B cell (primary cell): ENCODE measurements around the gene ADGRB2. TPM values are rescaled to one million over a fixed set of nuclear protein-coding genes. Genes with fewer than 3 reads are reported as not detected.

Source experiments
- ATAC-seq: fragments of 200-7000 bp; cut with Tn5 transposase; one replicate; pipeline ENCODE4 v1.10.0; 2021; ENCODE audit warnings: low read depth, mild to moderate bottlenecking, moderate number of reproducible peaks, moderate library complexity
- CTCF ChIA-PET: fragments of 350-600 bp; sonication (Branson Sonifier 250); formaldehyde crosslinking; loops from one replicate; lab custom pipeline; 2021; ENCODE audit warnings: antibody characterized with exemption, inconsistent platforms; lab: Charles Lee
- POLR2A ChIA-PET: fragments of 350-600 bp; sonication (Branson Sonifier 250); formaldehyde crosslinking; loops from one replicate; lab custom pipeline; 2021; ENCODE audit warnings: antibody characterized with exemption; lab: Charles Lee
- DNase-seq: peaks from one replicate; pipeline ENCODE4 v3.0.0; 2013
- H2AFZ ChIP-seq: 2 replicates; pipeline ENCODE4 v1.6.1; 2012; ENCODE audit warnings: mild to moderate bottlenecking, low read depth, low read length; ENCODE audit not compliant: insufficient read depth, poor library complexity, severe bottlenecking
- H3K27ac ChIP-seq, 2 donors: 1 replicate in 1 of 2; 2 replicates in 1 of 2; pipeline ENCODE4 v1.5.1; 2012 to 2013; ENCODE audit warnings: low read length in 2 of 2, mild to moderate bottlenecking in 2 of 2, moderate library complexity in 1 of 2
- H3K27me3 ChIP-seq, 4 experiments: fragments of 200-600 bp in 1 of 4; sonication (generic) in 1 of 4; replicated peaks in 1 of 4; 1 replicate in 2 of 4; 2 replicates in 2 of 4; pipeline versions ENCODE4 v1.6.1 to v1.7.0; 2013 to 2016; ENCODE audit warnings: low read length in 3 of 4, mild to moderate bottlenecking in 2 of 4, mixed read lengths in 1 of 4, moderate library complexity in 1 of 4; ENCODE audit not compliant: insufficient read depth in 4 of 4, control insufficient read depth in 3 of 4; ENCODE audit errors: control extremely low read depth in 1 of 4
- H3K36me3 ChIP-seq, 2 experiments: replicated peaks in 1 of 2; 1 replicate in 1 of 2; 2 replicates in 1 of 2; pipeline versions ENCODE4 v1.6.1 to v1.7.1; 2013; ENCODE audit warnings: low read length in 1 of 2; ENCODE audit not compliant: insufficient read depth in 2 of 2, control insufficient read depth in 1 of 2; ENCODE audit errors: control extremely low read depth in 1 of 2, extremely low read depth in 1 of 2
- H3K4me1 ChIP-seq, 2 donors: fragments of 200-600 bp in 1 of 2; sonication (generic) in 1 of 2; 1 replicate in 1 of 2; 2 replicates in 1 of 2; pipeline versions ENCODE4 v1.5.1 to v1.6.1; 2013 to 2017; ENCODE audit warnings: low read length in 2 of 2; ENCODE audit not compliant: control insufficient read depth in 2 of 2, insufficient read depth in 2 of 2
- H3K4me2 ChIP-seq: replicated peaks from 2 replicates; pipeline ENCODE3; 2012; ENCODE audit warnings: mild to moderate bottlenecking, low read depth, low read length; ENCODE audit not compliant: poor library complexity, severe bottlenecking
- H3K4me3 ChIP-seq, 5 experiments: fragments of 200-600 bp in 1 of 5; sonication (generic) in 1 of 5; 1 replicate in 3 of 5; 2 replicates in 2 of 5; pipeline versions ENCODE4 v1.5.1 to v1.7.0; 2011 to 2016; ENCODE audit warnings: low read length in 4 of 5, mild to moderate bottlenecking in 4 of 5, low read depth in 2 of 5, control low read depth in 1 of 5, moderate library complexity in 1 of 5; ENCODE audit not compliant: insufficient read depth in 1 of 5; ENCODE audit errors: control extremely low read depth in 1 of 5, extremely low read depth in 1 of 5
- H3K79me2 ChIP-seq: fragments of 200-600 bp; sonication (generic); one replicate; pipeline ENCODE4 v1.6.0; 2016; ENCODE audit warnings: low read length; ENCODE audit not compliant: control insufficient read depth, insufficient read depth
- H3K9ac ChIP-seq: fragments of 200-600 bp; sonication (generic); 2 replicates; pipeline ENCODE4 v1.6.1; 2017; ENCODE audit warnings: mild to moderate bottlenecking, low read length, moderate library complexity
- H3K9me3 ChIP-seq, 3 donors: one replicate each; pipeline versions ENCODE4 v1.6.1 to v1.7.1; 2013; ENCODE audit warnings: low read length in 2 of 3; ENCODE audit not compliant: control insufficient read depth in 2 of 3, insufficient read depth in 1 of 3; ENCODE audit errors: control extremely low read depth in 1 of 3
- H4K20me1 ChIP-seq: 2 replicates; pipeline ENCODE4 v1.6.0; 2012; ENCODE audit warnings: mild to moderate bottlenecking, low read length; ENCODE audit not compliant: insufficient read depth, control insufficient read depth, poor library complexity, severe bottlenecking
- H3K27ac Mint-ChIP-seq: one replicate; pipeline ENCODE4 v1.8.0; 2021; ENCODE audit warnings: mixed read lengths
- H3K27me3 Mint-ChIP-seq: one replicate; pipeline ENCODE4 v1.8.0; 2021; ENCODE audit warnings: mixed read lengths
- H3K4me1 Mint-ChIP-seq: one replicate; pipeline ENCODE4 v1.8.0; 2021; ENCODE audit warnings: mixed read lengths
- H3K4me3 Mint-ChIP-seq: one replicate; pipeline ENCODE4 v1.8.0; 2021; ENCODE audit warnings: mixed read lengths
- H3K9me3 Mint-ChIP-seq: one replicate; pipeline ENCODE4 v1.8.0; 2022; ENCODE audit warnings: mixed read lengths; ENCODE audit not compliant: insufficient read depth
- EZH2 ChIP-seq: IDR thresholded peaks from 2 replicates; pipeline ENCODE4 v1.6.1; 2012; ENCODE audit warnings: borderline replicate concordance, low read depth, mild to moderate bottlenecking, moderate library complexity, low read length; ENCODE audit not compliant: insufficient read depth, poor library complexity, severe bottlenecking
- WGBS: methylation state at CpG from one replicate; pipeline ENCODE4 v1.1.5; 2013; ENCODE audit warnings: missing lambda C conversion rate; ENCODE audit not compliant: insufficient coverage; 5-methylcytosine and 5-hydroxymethylcytosine counted together
- intact Hi-C: fragments of 100-400 bp; cut with micrococcal nuclease; formaldehyde crosslinking; loops from one replicate; pipeline ENCODE4 v1.10.0; 2022
- polyA plus RNA-seq: library from polyadenylated mRNA; depleted of rRNA; stranded (reverse); fragments of >200 nt; gene quantifications from 2 replicates; pipeline ENCODE4 v1.2.3, GENCODE V29; 2012
- total RNA-seq, 2 donors: library from RNA; stranded (reverse); fragments of 120-200 nt in 1 of 2; gene quantifications; 1 replicate in 1 of 2; 2 replicates in 1 of 2; pipeline versions ENCODE4 v1.2.3 to v1.2.4, GENCODE V29; 2013 to 2022
- TF ChIP-seq, protein P1 (sequence below): fragments of 200-600 bp; IDR thresholded peaks from one replicate; pipeline ENCODE4 v1.8.0; 2022; ENCODE audit warnings: antibody characterized with exemption, mild to moderate bottlenecking

Gene ADGRB2
- total and polyA plus RNA-seq, 2 donors (not counting 1 experiment from before 2014, with no cell fraction given) = 1.9 to 2.7 TPM

DNA sequence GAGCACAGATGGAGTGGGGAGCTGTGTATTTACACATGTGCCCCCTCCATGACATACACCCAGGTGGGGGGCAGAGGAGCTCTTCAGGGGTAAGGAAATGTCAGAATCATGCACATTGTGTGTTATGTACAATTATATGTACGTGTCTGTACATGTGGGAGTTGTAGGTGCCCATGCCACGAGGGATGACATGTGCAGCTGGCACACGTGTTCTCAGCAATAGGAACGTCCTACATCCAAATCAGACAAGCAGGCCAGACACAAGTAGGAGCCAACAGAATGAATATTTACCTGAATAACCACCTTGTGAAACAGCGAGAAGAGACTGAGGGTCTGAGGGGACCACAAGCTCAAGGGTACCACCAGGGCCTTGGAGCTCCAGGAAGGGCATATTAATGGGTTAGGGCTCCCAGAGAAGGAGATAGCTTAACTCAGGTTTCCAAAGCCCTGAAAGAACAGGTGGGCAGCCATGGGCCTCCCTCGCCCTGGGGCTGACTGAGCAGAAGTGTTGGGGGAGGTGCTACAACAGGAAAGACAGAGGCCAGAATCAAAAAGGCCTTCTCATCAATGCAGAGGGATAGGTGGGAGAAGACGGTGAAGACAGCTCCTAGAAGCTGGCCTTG, 63.6 kb downstream of the ADGRB2 start:
- intact Hi-C loops = no loop called here
- TF ChIP-seq, protein P1, sequence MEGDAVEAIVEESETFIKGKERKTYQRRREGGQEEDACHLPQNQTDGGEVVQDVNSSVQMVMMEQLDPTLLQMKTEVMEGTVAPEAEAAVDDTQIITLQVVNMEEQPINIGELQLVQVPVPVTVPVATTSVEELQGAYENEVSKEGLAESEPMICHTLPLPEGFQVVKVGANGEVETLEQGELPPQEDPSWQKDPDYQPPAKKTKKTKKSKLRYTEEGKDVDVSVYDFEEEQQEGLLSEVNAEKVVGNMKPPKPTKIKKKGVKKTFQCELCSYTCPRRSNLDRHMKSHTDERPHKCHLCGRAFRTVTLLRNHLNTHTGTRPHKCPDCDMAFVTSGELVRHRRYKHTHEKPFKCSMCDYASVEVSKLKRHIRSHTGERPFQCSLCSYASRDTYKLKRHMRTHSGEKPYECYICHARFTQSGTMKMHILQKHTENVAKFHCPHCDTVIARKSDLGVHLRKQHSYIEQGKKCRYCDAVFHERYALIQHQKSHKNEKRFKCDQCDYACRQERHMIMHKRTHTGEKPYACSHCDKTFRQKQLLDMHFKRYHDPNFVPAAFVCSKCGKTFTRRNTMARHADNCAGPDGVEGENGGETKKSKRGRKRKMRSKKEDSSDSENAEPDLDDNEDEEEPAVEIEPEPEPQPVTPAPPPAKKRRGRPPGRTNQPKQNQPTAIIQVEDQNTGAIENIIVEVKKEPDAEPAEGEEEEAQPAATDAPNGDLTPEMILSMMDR = no peak
- no peak for TF ChIP-seq EZH2
- Histone ChIP-seq H3K4me2 (no peak overlapping the region), H3K36me3 (no peaks in the 10 kb centered on the region), H3K9me3 (peaks cover 0 to 3% (median 0%) of the 10 kb centered on the region in 3 donors), H3K9ac (no peak overlapping the region), H3K79me2 (no peaks in the 10 kb centered on the region), H3K4me3 (no peak overlapping the region), H3K27ac (no peak overlapping the region), H4K20me1 (no peaks in the 10 kb centered on the region), H2AFZ (no peak overlapping the region), H3K27me3 (peaks cover 0 to 34% (median 13%) of the 10 kb centered on the region in 4 experiments), H3K4me1 (peaks cover 18 to 27% of the 10 kb centered on the region in 2 donors)
- no peak for ATAC-seq
- Mint-ChIP-seq H3K9me3 (no peaks in the 10 kb centered on the region), H3K4me3 (no peak overlapping the region), H3K27ac (no peak overlapping the region), H3K4me1 (peaks cover 25% of the 10 kb centered on the region), H3K27me3 (peaks cover 18% of the 10 kb centered on the region)
- DNase-seq = no peak
- ChIA-PET POLR2A (no interaction called here), CTCF (no interaction called here)
- 91% methylated on average over 6 of the region's 7 CpGs for WGBS

DNA sequence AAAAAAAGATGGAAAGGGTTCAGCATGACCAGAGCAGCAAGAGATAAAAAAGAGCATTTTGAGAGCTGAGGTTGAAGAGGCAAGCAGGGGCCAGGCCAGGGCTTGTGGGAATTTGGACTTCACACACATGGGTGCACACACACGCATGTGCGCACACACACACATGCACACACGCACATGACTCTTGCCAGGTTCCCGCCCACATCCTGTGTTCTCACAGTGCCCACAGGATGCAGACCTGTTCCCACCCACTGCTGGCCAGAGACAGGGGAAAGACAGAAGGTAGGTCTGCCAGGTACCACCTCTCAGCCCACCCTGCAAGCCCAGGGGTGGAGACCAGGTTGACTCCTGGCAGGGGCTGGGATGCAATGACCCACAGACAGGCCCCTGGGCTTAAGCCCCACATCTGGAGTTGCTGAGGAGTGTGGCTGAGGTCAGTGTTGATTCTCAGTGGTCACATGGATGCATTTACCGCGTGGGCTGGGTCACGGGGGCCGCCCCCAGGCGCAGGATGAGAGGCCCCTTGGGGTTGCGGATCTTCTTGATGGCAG, 64.7 kb downstream of the ADGRB2 start:
- Histone ChIP-seq H3K9ac (no peak overlapping the region), H3K4me2 (peak overlapping the region; percentile 25), H3K36me3 (no peaks in the 10 kb centered on the region), H3K27ac (no peak overlapping the region), H3K79me2 (no peaks in the 10 kb centered on the region), H4K20me1 (no peaks in the 10 kb centered on the region), H3K9me3 (no peaks in the 10 kb centered on the region), H3K4me1 (peaks cover 12 to 19% of the 10 kb centered on the region in 2 donors), H2AFZ (no peak overlapping the region), H3K4me3 (no peak overlapping the region), H3K27me3 (peaks cover 0 to 22% (median 5%) of the 10 kb centered on the region in 4 experiments)
- Mint-ChIP-seq H3K9me3 (no peaks in the 10 kb centered on the region), H3K4me1 (peaks cover 14% of the 10 kb centered on the region), H3K27me3 (peaks cover 8% of the 10 kb centered on the region), H3K27ac (peak overlapping the region; percentile 0), H3K4me3 (no peak overlapping the region)
- 70% methylated on average over 8 of the region's 10 CpGs for WGBS
- DNase-seq (peak; percentile 53), ATAC-seq (no peak)
- intact Hi-C loops = no loop called here
- TF ChIP-seq EZH2 = no peak
- TF ChIP-seq, protein P1 = no peak
- ChIA-PET POLR2A (no interaction called here), CTCF (no interaction called here)
